IPS-18c (cell line): Measurements from ENCODE around the gene TBXT.
"Not testable (repeated sequence)": the region's sequence is repeated elsewhere in the genome, so short reads cannot be mapped to it uniquely, and the experiment has no call there.

Experiments
- H3K4me3 ChIP-seq: 2 replicates; pipeline ENCODE4 v1.7.0; 2013; ENCODE audit warnings: low read depth, mild to moderate bottlenecking, low read length, moderate library complexity; ENCODE audit not compliant: insufficient read depth
- H3K9me3 ChIP-seq: one replicate; pipeline ENCODE4 v1.6.1; 2013; ENCODE audit warnings: mild to moderate bottlenecking, low read length, moderate library complexity; ENCODE audit not compliant: control insufficient read depth, insufficient read depth

TBXT gene

GRCh38 chr6:166176106-166176505 is 8.5 kb upstream of the TBXT start:
- no peaks in the 10 kb centered on the region for H3K9me3 ChIP-seq
- H3K4me3 ChIP-seq: no peak overlapping the region

GRCh38 chr6:166175093-166175492 is 7.4 kb upstream of the TBXT start:
- not testable (repeated sequence) for H3K9me3 ChIP-seq, H3K4me3 ChIP-seq

GRCh38 chr6:166174031-166174430 is 6.4 kb upstream of the TBXT start:
- Histone ChIP-seq H3K9me3 (no peaks in the 10 kb centered on the region), H3K4me3 (no peak overlapping the region)

GRCh38 chr6:166173281-166173951 is 5.8 kb upstream of the TBXT start:
- Histone ChIP-seq H3K4me3 (no peak overlapping the region), H3K9me3 (no peaks in the 10 kb centered on the region)

- no peak overlapping the region for H3K4me3 ChIP-seq
- no peaks in the 10 kb centered on the region for H3K9me3 ChIP-seq
These were observed 4.9 kb upstream of the TBXT start for GRCh38 chr6:166172546-166172945.

- H3K9me3 ChIP-seq: no peaks in the 10 kb centered on the region
- peak overlapping the region; percentile 30 for H3K4me3 ChIP-seq
These were observed 2.1 kb upstream of the TBXT start for GRCh38 chr6:166169549-166170421.

GRCh38 chr6:166168616-166169548 is 1.2 kb upstream of the TBXT start:
- Histone ChIP-seq H3K9me3 (no peaks in the 10 kb centered on the region), H3K4me3 (peak overlapping the region; percentile 51)

GRCh38 chr6:166167258-166167731 is 356 bp downstream of the TBXT start:
- peak overlapping the region; percentile 51; the same call in 1 of the 2 replicates for H3K4me3 ChIP-seq
- no peaks in the 10 kb centered on the region for H3K9me3 ChIP-seq

GRCh38 chr6:166166314-166167257 is 1.1 kb downstream of the TBXT start:
- Histone ChIP-seq H3K9me3 (no peaks in the 10 kb centered on the region), H3K4me3 (peak overlapping the region; percentile 51)

GRCh38 chr6:166165558-166166313 is 1.9 kb downstream of the TBXT start:
- no peak overlapping the region for H3K4me3 ChIP-seq

GRCh38 chr6:166162599-166163342 is 4.9 kb downstream of the TBXT start:
- H3K4me3 ChIP-seq: no peak overlapping the region
- no peaks in the 10 kb centered on the region for H3K9me3 ChIP-seq

More at GRCh38 chr6:166165558-166166313, 1.9 kb downstream of the TBXT start:
- H3K9me3 ChIP-seq: no peaks in the 10 kb centered on the region

GRCh38 chr6:166157930-166158617 is 9.6 kb downstream of the TBXT start:
- no peaks in the 10 kb centered on the region for H3K9me3 ChIP-seq
- no peak overlapping the region for H3K4me3 ChIP-seq

- no peak overlapping the region for H3K4me3 ChIP-seq
- no peaks in the 10 kb centered on the region for H3K9me3 ChIP-seq
These were observed 10.7 kb downstream of the TBXT start for GRCh38 chr6:166156942-166157341.

- no peaks in the 10 kb centered on the region for H3K9me3 ChIP-seq
- H3K4me3 ChIP-seq: no peak overlapping the region
These were observed 13.7 kb downstream of the TBXT start for GRCh38 chr6:166153966-166154365.

GRCh38 chr6:166152660-166153059 is 15.0 kb downstream of the TBXT start:
- Histone ChIP-seq H3K4me3 (no peak overlapping the region), H3K9me3 (peaks cover 2% of the 10 kb centered on the region)
